Spleen (tissue), 13 donors: ENCODE measurements around the gene TAS2R10. TPM values are rescaled to one million over a fixed set of nuclear protein-coding genes. Genes with fewer than 3 reads are reported as not detected.

ENCODE experiments used
- DNase-seq: peaks from one replicate; pipeline ENCODE4 v3.0.0-alpha.2; 2020
- H3K27ac ChIP-seq, 8 donors: fragments of 200-600 bp; sonication (generic) in 7 of 8; 1 replicate in 4 of 8; 2 replicates in 4 of 8; pipeline versions ENCODE4 v1.5.0 to v1.8.0; 2016 to 2021; ENCODE audit warnings: inconsistent platforms in 4 of 8, mild to moderate bottlenecking in 4 of 8, moderate library complexity in 1 of 8
- H3K27me3 ChIP-seq, 7 donors: fragments of 200-600 bp; sonication (generic) in 6 of 7; replicated peaks in 1 of 7; 1 replicate in 4 of 7; 2 replicates in 3 of 7; pipeline versions ENCODE4 v1.5.0 to v1.8.0; 2016 to 2021; ENCODE audit warnings: inconsistent platforms in 3 of 7, mild to moderate bottlenecking in 1 of 7
- H3K36me3 ChIP-seq, 6 donors: fragments of 200-600 bp; sonication (generic) in 5 of 6; 1 replicate in 4 of 6; 2 replicates in 2 of 6; pipeline versions ENCODE4 v1.5.0 to v1.8.0; 2016 to 2021; ENCODE audit warnings: inconsistent platforms in 2 of 6
- H3K4me1 ChIP-seq, 6 donors: fragments of 200-600 bp; sonication (generic) in 5 of 6; 1 replicate in 3 of 6; 2 replicates in 3 of 6; pipeline versions ENCODE4 v1.5.0 to v1.8.0; 2016 to 2021; ENCODE audit warnings: inconsistent platforms in 3 of 6
- H3K4me3 ChIP-seq, 8 donors: fragments of 200-600 bp; sonication (generic) in 7 of 8; 1 replicate in 4 of 8; 2 replicates in 4 of 8; pipeline versions ENCODE4 v1.5.0 to v1.8.0; 2016 to 2021; ENCODE audit warnings: inconsistent platforms in 4 of 8, mild to moderate bottlenecking in 4 of 8, moderate library complexity in 2 of 8
- H3K9me3 ChIP-seq, 8 donors: fragments of 200-600 bp; sonication (generic) in 7 of 8; 1 replicate in 4 of 8; 2 replicates in 4 of 8; pipeline versions ENCODE4 v1.5.0 to v1.8.0; 2016 to 2021; ENCODE audit warnings: inconsistent platforms in 4 of 8
- POLR2A ChIP-seq, 3 donors: fragments of 450-650 bp; IDR thresholded peaks; one replicate each; pipeline ENCODE4 v1.5.1; 2017; ENCODE audit warnings: antibody characterized with exemption in 3 of 3, mild to moderate bottlenecking in 1 of 3
- POLR2AphosphoS5 ChIP-seq, 3 donors: sonication (generic); formaldehyde crosslinking; IDR thresholded peaks; one replicate each; pipeline ENCODE4 v1.5.1; 2017; ENCODE audit warnings: antibody characterized with exemption in 3 of 3
- WGBS, 5 donors: extraction: QIAGEN DNeasy Blood & Tissue Kit in 3 of 5; methylation state at CpG; one replicate each; pipeline versions ENCODE4 v1.1.5 to v1.1.7; 2013 to 2018; 5-methylcytosine and 5-hydroxymethylcytosine counted together
- intact Hi-C: fragments of 100-400 bp; cut with DNase I; formaldehyde crosslinking; loops from one replicate; pipeline ENCODE4 v1.15.0; 2023; ENCODE audit warnings: low total_unique reads
- long read RNA-seq, 2 donors: transcript quantifications; one replicate each; lab custom pipeline, GENCODE V29; 2026
- polyA plus RNA-seq, 3 donors: library from polyadenylated mRNA; stranded (reverse); fragments of 200-250 nt; gene quantifications; one replicate each; pipeline ENCODE4 v1.2.1, GENCODE V29; 2013
- total RNA-seq, 7 donors: library from RNA; depleted of rRNA in 3 of 7; stranded (reverse); fragments of >200 nt in 3 of 7; fragmentation: NEBNext Ultra II Directional in 4 of 7; extraction: Animal tissue kit (Norgen Biotek cat#: 25700) in 4 of 7; gene quantifications; one replicate each; pipeline versions ENCODE4 v1.1.0 to v1.2.1, GENCODE V29; 2016 to 2021
- TF ChIP-seq, protein P1 (sequence below), 11 experiments: fragments of 200-600 bp in 7 of 11; fragments of 450-650 bp in 4 of 11; sonication (generic) in 4 of 11; IDR thresholded peaks in 8 of 11; conservative IDR thresholded peaks in 3 of 11; 1 replicate in 7 of 11; 2 replicates in 4 of 11; pipeline versions ENCODE4 v1.4.0 to v1.8.0; 2016 to 2021; ENCODE audit warnings: antibody characterized with exemption in 11 of 11, inconsistent platforms in 4 of 11, mild to moderate bottlenecking in 1 of 11
- donor health status: healthy with polysubstance abuse.
- donor health status: DM: no; HTN: no; CAD: no; lungs with moderate emphysema.
- donor health status: DM: no; HTN: no; CAD: no.
- donor health status: Bipolar disorder and iron deficiency.
- donor health status: healthy.
- donor health status: DM: no; HTN: no; CAD: no.
- donor health status: DM: yes; HTN: yes; CAD: no.

Gene TAS2R10, protein sequence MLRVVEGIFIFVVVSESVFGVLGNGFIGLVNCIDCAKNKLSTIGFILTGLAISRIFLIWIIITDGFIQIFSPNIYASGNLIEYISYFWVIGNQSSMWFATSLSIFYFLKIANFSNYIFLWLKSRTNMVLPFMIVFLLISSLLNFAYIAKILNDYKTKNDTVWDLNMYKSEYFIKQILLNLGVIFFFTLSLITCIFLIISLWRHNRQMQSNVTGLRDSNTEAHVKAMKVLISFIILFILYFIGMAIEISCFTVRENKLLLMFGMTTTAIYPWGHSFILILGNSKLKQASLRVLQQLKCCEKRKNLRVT
- total RNA-seq (1 to 10 TPM in 5 of 7 donors, under 1 TPM in 2; 0.34 to 3.9 (median 1.7) TPM), polyA plus RNA-seq (under 1 TPM in 2 of 3 donors, not detected in 1; 0.11 to 0.15 TPM)
- long read RNA-seq, donor 1, result 0 reads
- long read RNA-seq, donor 2, result 0 reads

DNA sequence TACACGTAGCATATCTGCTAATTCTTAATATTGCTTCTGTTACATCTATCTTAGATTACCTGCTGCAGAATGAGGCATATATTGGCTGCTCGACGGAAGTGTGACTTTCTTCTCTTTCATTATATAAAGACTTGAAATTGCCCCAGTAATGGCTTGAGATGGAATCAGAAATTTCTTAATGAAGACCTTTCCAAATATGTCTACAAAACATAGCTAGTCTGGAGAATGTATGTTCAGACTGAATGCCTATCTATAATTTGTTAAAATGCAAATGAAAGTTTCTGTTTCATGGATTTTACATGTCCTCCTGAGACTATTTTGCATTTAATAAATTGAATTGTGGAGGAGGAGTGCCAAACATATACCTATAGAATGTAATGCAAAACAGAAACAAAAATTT is at the start of gene TAS2R10:
Gene TAS2R10 (minus strand): TSS at position 101 of the 400 bp plus-strand sequence. CDS start 89 bp downstream, at position 12.
- Histone ChIP-seq H3K36me3 (no peaks in the 10 kb centered on the region), H3K27ac (no peak within 1 kb of the TSS), H3K27me3 (no peaks in the 10 kb centered on the region), H3K9me3 (no peaks in the 10 kb centered on the region), H3K4me3 (no peak within 1 kb of the TSS), H3K4me1 (no peaks in the 10 kb centered on the region)
- DNase-seq, result no peak
- TF ChIP-seq POLR2A (IDR thresholded peaks at IDR 0.05) (no peak), POLR2AphosphoS5 (IDR thresholded peaks at IDR 0.05) (no peak)
- TF ChIP-seq, protein P1, sequence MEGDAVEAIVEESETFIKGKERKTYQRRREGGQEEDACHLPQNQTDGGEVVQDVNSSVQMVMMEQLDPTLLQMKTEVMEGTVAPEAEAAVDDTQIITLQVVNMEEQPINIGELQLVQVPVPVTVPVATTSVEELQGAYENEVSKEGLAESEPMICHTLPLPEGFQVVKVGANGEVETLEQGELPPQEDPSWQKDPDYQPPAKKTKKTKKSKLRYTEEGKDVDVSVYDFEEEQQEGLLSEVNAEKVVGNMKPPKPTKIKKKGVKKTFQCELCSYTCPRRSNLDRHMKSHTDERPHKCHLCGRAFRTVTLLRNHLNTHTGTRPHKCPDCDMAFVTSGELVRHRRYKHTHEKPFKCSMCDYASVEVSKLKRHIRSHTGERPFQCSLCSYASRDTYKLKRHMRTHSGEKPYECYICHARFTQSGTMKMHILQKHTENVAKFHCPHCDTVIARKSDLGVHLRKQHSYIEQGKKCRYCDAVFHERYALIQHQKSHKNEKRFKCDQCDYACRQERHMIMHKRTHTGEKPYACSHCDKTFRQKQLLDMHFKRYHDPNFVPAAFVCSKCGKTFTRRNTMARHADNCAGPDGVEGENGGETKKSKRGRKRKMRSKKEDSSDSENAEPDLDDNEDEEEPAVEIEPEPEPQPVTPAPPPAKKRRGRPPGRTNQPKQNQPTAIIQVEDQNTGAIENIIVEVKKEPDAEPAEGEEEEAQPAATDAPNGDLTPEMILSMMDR (IDR thresholded peaks at IDR 0.05 in 8 of 11, conservative IDR thresholded peaks at IDR 0.05 in 3 of 11), result no peak
- 87 to 98% (median 94%) methylated on average over 3 of the region's 3 CpGs for WGBS, 5 donors
- intact Hi-C loops, result no loop called here

DNA sequence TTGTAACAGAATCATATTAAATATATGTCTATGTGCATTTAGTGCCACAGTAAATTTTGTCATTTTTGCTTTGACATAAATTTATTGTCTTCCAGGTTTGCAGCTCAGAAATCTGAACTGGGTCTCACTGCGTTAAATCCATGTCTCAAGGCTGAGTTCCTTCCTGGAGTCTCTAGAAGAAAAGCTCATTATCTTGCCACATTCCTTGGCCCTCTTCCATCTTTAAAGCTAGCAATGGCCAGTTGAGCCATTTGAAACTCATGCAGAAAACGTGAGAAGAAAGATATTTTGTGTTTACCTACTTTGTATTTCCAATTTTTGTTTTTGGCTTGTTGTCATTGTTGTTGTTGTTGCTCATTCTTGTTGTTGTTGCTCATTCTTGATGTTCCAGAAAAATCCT is 47.2 kb upstream of the TAS2R10 start:
- intact Hi-C loops, result no loop called here
- TF ChIP-seq POLR2AphosphoS5 (IDR thresholded peaks at IDR 0.05) (no peak), POLR2A (IDR thresholded peaks at IDR 0.05) (no peak)
- TF ChIP-seq, protein P1 (IDR thresholded peaks at IDR 0.05 in 8 of 11, conservative IDR thresholded peaks at IDR 0.05 in 3 of 11), result no peak
- 68 to 81% (median 74%) methylated on average over 2 of the region's 2 CpGs for WGBS, 5 donors

DNA sequence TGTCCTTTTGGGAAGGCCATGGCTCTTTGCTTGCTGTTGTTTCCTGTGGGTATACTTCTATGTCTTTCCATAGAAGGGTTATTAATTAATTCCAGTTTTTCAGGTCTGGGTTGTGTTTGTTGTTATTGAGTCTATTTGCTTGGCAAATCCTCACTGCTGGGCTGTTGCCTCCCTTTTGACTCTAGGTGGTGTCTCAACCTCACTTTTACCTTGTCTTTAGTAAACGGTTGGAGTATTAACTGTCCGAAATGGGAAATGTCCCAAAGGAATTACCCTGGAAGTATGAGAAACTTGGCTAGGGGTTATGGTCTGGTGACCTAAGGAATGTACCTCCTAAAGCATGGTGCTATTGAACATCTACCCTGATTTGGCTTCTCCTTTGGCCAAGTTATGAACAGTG is 41.2 kb upstream of the TAS2R10 start:
- TF ChIP-seq POLR2AphosphoS5 (IDR thresholded peaks at IDR 0.05), result no peak
- TF ChIP-seq, protein P1 (IDR thresholded peaks at IDR 0.05 in 8 of 11, conservative IDR thresholded peaks at IDR 0.05 in 3 of 11), result no peak
- no peak for TF ChIP-seq POLR2A (IDR thresholded peaks at IDR 0.05)
- Histone ChIP-seq H3K9me3 (peaks cover 4 to 18% (median 15%) of the 10 kb centered on the region in 8 donors), H3K36me3 (peaks cover 0 to 7% (median 0%) of the 10 kb centered on the region in 6 donors), H3K27ac (no peak overlapping the region), H3K4me3 (no peak overlapping the region), H3K27me3 (no peaks in the 10 kb centered on the region), H3K4me1 (no peaks in the 10 kb centered on the region)
- WGBS, 5 donors, result 76 to 93% (median 88%) methylated on average over 2 of the region's 2 CpGs
- DNase-seq, result no peak
- intact Hi-C loops, result no loop called here

More for the DNA sequence above, 47.2 kb upstream of the TAS2R10 start:
- no peaks in the 10 kb centered on the region for H3K27me3 ChIP-seq
- no peak overlapping the region for H3K4me3 ChIP-seq
- H3K9me3 ChIP-seq, result peaks cover 0 to 8% (median 0%) of the 10 kb centered on the region in 8 donors
- DNase-seq, result no peak
- H3K27ac ChIP-seq, result no peak overlapping the region
- H3K36me3 ChIP-seq, result peaks cover 0 to 27% (median 8%) of the 10 kb centered on the region in 6 donors
- H3K4me1 ChIP-seq, result no peaks in the 10 kb centered on the region

DNA sequence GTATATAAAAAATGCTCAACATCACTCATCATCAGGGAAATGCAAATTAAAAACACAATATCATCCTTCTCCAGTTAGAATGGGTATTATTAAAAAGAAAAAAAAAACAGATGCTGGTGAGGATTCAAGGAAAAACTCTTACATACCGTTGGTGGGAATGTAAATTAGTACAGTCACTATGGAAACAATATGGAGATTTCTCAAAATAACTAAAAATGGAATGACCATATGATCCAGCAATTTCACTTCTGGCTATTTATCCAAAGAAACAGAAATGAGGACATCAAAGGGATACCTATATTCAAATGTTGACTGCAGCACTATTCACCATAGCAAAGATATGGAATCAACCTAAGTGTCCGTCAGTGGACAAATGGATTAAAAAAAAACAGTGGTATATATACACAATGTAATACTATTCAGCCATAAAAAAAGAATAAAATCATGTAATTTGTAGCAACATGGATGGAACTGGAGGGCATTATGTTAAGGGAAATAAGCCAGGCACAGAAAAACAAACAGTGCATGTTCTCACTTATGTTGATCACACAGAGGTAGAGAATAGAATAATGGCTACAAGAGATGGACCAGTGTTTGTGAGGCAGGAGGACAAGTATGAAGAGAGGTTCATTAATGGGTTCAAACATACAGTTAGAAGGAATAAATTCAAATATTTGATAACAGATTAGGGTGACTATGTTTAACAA is 37.5 kb upstream of the TAS2R10 start:
- intact Hi-C loops, result no loop called here
- 83 to 98% (median 95%) methylated on average over 2 of the region's 2 CpGs for WGBS, 5 donors

More for the DNA sequence above, 37.5 kb upstream of the TAS2R10 start:
- no peak for DNase-seq
- H3K9me3 ChIP-seq, result peaks cover 5 to 43% (median 36%) of the 10 kb centered on the region in 8 donors
- no peaks in the 10 kb centered on the region for H3K4me1 ChIP-seq
- H3K27ac ChIP-seq, result no peak overlapping the region
- no peaks in the 10 kb centered on the region for H3K27me3 ChIP-seq
- peaks cover 0 to 16% (median 1%) of the 10 kb centered on the region in 6 donors for H3K36me3 ChIP-seq
- no peak overlapping the region for H3K4me3 ChIP-seq
- TF ChIP-seq, protein P1 (IDR thresholded peaks at IDR 0.05 in 8 of 11, conservative IDR thresholded peaks at IDR 0.05 in 3 of 11), result no peak
- no peak for TF ChIP-seq POLR2A (IDR thresholded peaks at IDR 0.05)
- TF ChIP-seq POLR2AphosphoS5 (IDR thresholded peaks at IDR 0.05), result no peak
